ENCODE results near the gene CDH4.
"Not testable (repeated sequence)": the region's sequence is repeated elsewhere in the genome, so short reads cannot be mapped to it uniquely, and the experiment has no call there.

CDH4 gene

GRCh38 chr20:61464307-61465303 lies 212.5 kb downstream of the CDH4 start:
- TF ChIP-seq ZFX (IDR thresholded peaks at IDR 0.05; ENCODE audit: borderline replicate concordance) (no peak), CTCF (IDR thresholded peaks at IDR 0.05) (no peak)
- H3K27ac ChIP-seq, result no peak overlapping the region

- TF ChIP-seq CTCF (IDR thresholded peaks at IDR 0.05), result no peak
- no peak for TF ChIP-seq ZFX (IDR thresholded peaks at IDR 0.05; ENCODE audit: borderline replicate concordance)
- H3K27ac ChIP-seq, result no peak overlapping the region
Measured at GRCh38 chr20:61475729-61476128, 223.7 kb downstream of the CDH4 start.

GRCh38 chr20:61476956-61477355 lies 224.9 kb downstream of the CDH4 start:
- TF ChIP-seq CTCF (IDR thresholded peaks at IDR 0.05) (no peak), ZFX (IDR thresholded peaks at IDR 0.05; ENCODE audit: borderline replicate concordance) (no peak)
- H3K27ac ChIP-seq, result no peak overlapping the region

- H3K27ac ChIP-seq, result no peak overlapping the region
Measured at GRCh38 chr20:61477451-61477861, 225.4 kb downstream of the CDH4 start.

GRCh38 chr20:61478094-61478493 lies 226.0 kb downstream of the CDH4 start:
- no peak for TF ChIP-seq ZFX (IDR thresholded peaks at IDR 0.05; ENCODE audit: borderline replicate concordance)
- TF ChIP-seq CTCF (IDR thresholded peaks at IDR 0.05), result no peak
- H3K27ac ChIP-seq, result no peak overlapping the region

More at GRCh38 chr20:61477451-61477861, 225.4 kb downstream of the CDH4 start:
- TF ChIP-seq ZFX (IDR thresholded peaks at IDR 0.05; ENCODE audit: borderline replicate concordance), result no peak
- no peak for TF ChIP-seq CTCF (IDR thresholded peaks at IDR 0.05)

GRCh38 chr20:61478611-61479305 lies 226.7 kb downstream of the CDH4 start:
- no peak for TF ChIP-seq ZFX (IDR thresholded peaks at IDR 0.05; ENCODE audit: borderline replicate concordance)
- TF ChIP-seq CTCF (IDR thresholded peaks at IDR 0.05), result no peak
- no peak overlapping the region for H3K27ac ChIP-seq

GRCh38 chr20:61479433-61479832 lies 227.4 kb downstream of the CDH4 start:
- not testable (repeated sequence) for H3K27ac ChIP-seq
